Endothelial cell of umbilical vein (primary cell): ENCODE data around the gene ALK.

Experiments used
- CTCF ChIP-seq, 2 donors: IDR thresholded peaks; 1 replicate in 1 of 2; 2 replicates in 1 of 2; pipeline ENCODE4 v1.5.1; 2011; ENCODE audit warnings: low read length in 2 of 2, mild to moderate bottlenecking in 2 of 2, moderate library complexity in 2 of 2, control low read depth in 1 of 2, inconsistent platforms in 1 of 2, low read depth in 1 of 2; ENCODE audit not compliant: insufficient read depth in 1 of 2; ENCODE audit errors: extremely low read depth in 1 of 2
- EZH2 ChIP-seq: IDR thresholded peaks from 2 replicates; pipeline ENCODE4 v1.6.1; 2012; ENCODE audit warnings: borderline replicate concordance, low read depth, mild to moderate bottlenecking, moderate library complexity, low read length, inconsistent platforms; ENCODE audit not compliant: severe bottlenecking
- FOS ChIP-seq: IDR thresholded peaks from 2 replicates; pipeline ENCODE4 v1.6.1; 2011; ENCODE audit warnings: mild to moderate bottlenecking, low read length, moderate library complexity, borderline replicate concordance; ENCODE audit not compliant: insufficient read depth
- GATA2 ChIP-seq: IDR thresholded peaks from 2 replicates; pipeline ENCODE4 v1.7.0; 2011; ENCODE audit warnings: low read depth, mild to moderate bottlenecking, moderate library complexity, mixed read lengths, low read length; ENCODE audit not compliant: insufficient read length, insufficient read depth
- JUN ChIP-seq: IDR thresholded peaks from 2 replicates; pipeline ENCODE4 v1.6.1; 2011; ENCODE audit warnings: borderline replicate concordance, low read depth; ENCODE audit not compliant: insufficient read length, insufficient read depth
- MYC ChIP-seq: IDR thresholded peaks from one replicate; pipeline ENCODE4 v1.6.1; 2011; ENCODE audit warnings: mild to moderate bottlenecking, low read depth, low read length
- POLR2A ChIP-seq: IDR thresholded peaks from 2 replicates; pipeline ENCODE4 v1.6.1; 2012; ENCODE audit warnings: low read depth, mild to moderate bottlenecking, control low read depth, low read length
- POLR2AphosphoS5 ChIP-seq: IDR thresholded peaks from 2 replicates; pipeline ENCODE4 v1.6.1; 2012; ENCODE audit warnings: low read depth, mild to moderate bottlenecking, control low read depth, low read length, moderate library complexity; ENCODE audit not compliant: insufficient read depth
- TF ChIP-seq, protein P1 (sequence below): IDR thresholded peaks from 2 replicates; pipeline ENCODE4 v1.6.1; 2011; ENCODE audit not compliant: insufficient read depth, insufficient read length

- TF ChIP-seq CTCF (IDR thresholded peaks at IDR 0.05; ENCODE audit: extremely low read depth in 1 of 2, insufficient read depth in 1 of 2, low read depth in 1 of 2, low read length in 2 of 2) (no peak), POLR2AphosphoS5 (no peak), POLR2A (no peak), MYC (no peak), EZH2 (no peak), JUN (no peak), GATA2 (no peak), FOS (no peak)
- TF ChIP-seq, protein P1, sequence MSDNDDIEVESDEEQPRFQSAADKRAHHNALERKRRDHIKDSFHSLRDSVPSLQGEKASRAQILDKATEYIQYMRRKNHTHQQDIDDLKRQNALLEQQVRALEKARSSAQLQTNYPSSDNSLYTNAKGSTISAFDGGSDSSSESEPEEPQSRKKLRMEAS, result no peak
Measured at GRCh38 chr2:29433128-29433527, 488.3 kb downstream of the ALK start.
